ENCODE results near the gene VAX1.

VAX1 gene

GRCh38 chr10:117140525-117140902, 2.4 kb upstream of the VAX1 start:
- H3K9me3 ChIP-seq (ENCODE audit: control insufficient read depth, insufficient read depth, low read depth, low read length): no peaks in the 10 kb centered on the region
- ChIA-PET POLR2A (no interaction called here), CTCF (interaction anchor here (0.7 kb wide), 1 partner anchor 27 kb away, joined by 4 read pairs; no protein-coding TSS in a partner anchor)
- H3K36me3 ChIP-seq (ENCODE audit: control insufficient read depth in 2 of 2, insufficient read depth in 1 of 2, low read length in 2 of 2): no peaks in the 10 kb centered on the region
- no peak overlapping the region for H3K27ac ChIP-seq (ENCODE audit: extremely low read depth, low read depth, low read length)
- TF ChIP-seq ZNF2 (tag by site-specific recombination; IDR thresholded peaks at IDR 0.05): no peak
- no peak for TF ChIP-seq ZNF274 (IDR thresholded peaks at IDR 0.05; ENCODE audit: low read length)
- no peak for TF ChIP-seq ZNF274 (tag by site-specific recombination; IDR thresholded peaks at IDR 0.05; ENCODE audit: borderline replicate concordance)
- no peak for TF ChIP-seq ZNF266 (tag by site-specific recombination; IDR thresholded peaks at IDR 0.05; ENCODE audit: low read depth)
- TF ChIP-seq ZFHX2 (tag by site-specific recombination; conservative IDR thresholded peaks at IDR 0.05): no peak
- no peak overlapping the region for H3K4me3 ChIP-seq (ENCODE audit: low read depth, low read length)
- no peaks in the 10 kb centered on the region for H3K4me1 ChIP-seq (ENCODE audit: control insufficient read depth, insufficient read depth, low read length)

- no peak overlapping the region for H3K4me3 ChIP-seq (ENCODE audit: low read depth, low read length)
Observed at GRCh38 chr10:117139581-117140524, 1.8 kb upstream of the VAX1 start.

More at GRCh38 chr10:117139581-117140524, 1.8 kb upstream of the VAX1 start:
- TF ChIP-seq YY2 (tag by site-specific recombination; IDR thresholded peaks at IDR 0.05) (no peak), REPIN1 (tag by site-specific recombination; IDR thresholded peaks at IDR 0.05; ENCODE audit: low read depth) (no peak), ZNF560 (tag by site-specific recombination; IDR thresholded peaks at IDR 0.05; ENCODE audit: borderline replicate concordance) (no peak), ZNF639 (tag by site-specific recombination; IDR thresholded peaks at IDR 0.05) (no peak), ZNF48 (tag by site-specific recombination; IDR thresholded peaks at IDR 0.05) (no peak), TRIM28 (IDR thresholded peaks at IDR 0.05; ENCODE audit: borderline replicate concordance, low read length) (no peak), ZNF747 (tag by site-specific recombination; IDR thresholded peaks at IDR 0.05) (no peak), ZNF341 (tag by site-specific recombination; IDR thresholded peaks at IDR 0.05; ENCODE audit: low read depth) (no peak), AEBP2 (tag by site-specific recombination; IDR thresholded peaks at IDR 0.05; ENCODE audit: borderline replicate concordance) (no peak), BCL6B (tag by site-specific recombination; IDR thresholded peaks at IDR 0.05) (no peak), ZNF558 (tag by site-specific recombination; IDR thresholded peaks at IDR 0.05) (no peak), ZNF514 (tag by site-specific recombination; IDR thresholded peaks at IDR 0.05) (no peak), KLF16 (tag by site-specific recombination; IDR thresholded peaks at IDR 0.05) (no peak), HOXD13 (CRISPR knock-in tag; IDR thresholded peaks at IDR 0.05; ENCODE audit: borderline replicate concordance) (no peak), KLF8 (tag by site-specific recombination; IDR thresholded peaks at IDR 0.05) (no peak)
- H3K27ac ChIP-seq (ENCODE audit: extremely low read depth, low read depth, low read length): no peak overlapping the region
- H3K4me1 ChIP-seq (ENCODE audit: control insufficient read depth, insufficient read depth, low read length): no peaks in the 10 kb centered on the region
- H3K36me3 ChIP-seq (ENCODE audit: control insufficient read depth in 2 of 2, insufficient read depth in 1 of 2, low read length in 2 of 2): no peaks in the 10 kb centered on the region
- POLR2A ChIA-PET: no interaction called here
- H3K9me3 ChIP-seq (ENCODE audit: control insufficient read depth, insufficient read depth, low read depth, low read length): no peaks in the 10 kb centered on the region
- CTCF ChIA-PET: interaction anchor here (0.7 kb wide), 1 partner anchor 27 kb away, joined by 4 read pairs; no protein-coding TSS in a partner anchor
